Measurements from ENCODE around the gene DPRX. TPM values are rescaled to one million over a fixed set of nuclear protein-coding genes. Genes with fewer than 3 reads are reported as not detected.

Gene DPRX
- total and polyA plus RNA-seq, 2 donors (not counting 3 experiments of a cell fraction or from before 2014, with no cell fraction given) = not detected

- dilution Hi-C loops (cut with MboI; ENCODE audit: extremely low pct_ligation_motif_present, low sequenced_read_pairs) (no loop called here), intact Hi-C loops (cut with micrococcal nuclease) (no loop called here)
- Histone ChIP-seq H3K79me2 (ENCODE audit: control insufficient read depth, insufficient read depth, low read length) (no peaks in the 10 kb centered on the region), H3K36me3 (ENCODE audit: control insufficient read depth in 2 of 2, extremely low read depth in 1 of 2, insufficient read depth in 2 of 2, low read length in 2 of 2) (no peaks in the 10 kb centered on the region), H3K9me1 (replicated peaks; ENCODE audit: control insufficient read depth, extremely low read depth, insufficient read depth, low read length) (no peaks in the 10 kb centered on the region), H3K27ac (ENCODE audit: insufficient read depth, low read depth, low read length) (no peak overlapping the region), H3K4me3 (replicated peaks in 1 of 3; ENCODE audit: insufficient read depth in 1 of 3, low read depth in 1 of 3, low read length in 3 of 3) (no peak overlapping the region), H3K9me3 (replicated peaks; ENCODE audit: control insufficient read depth, insufficient read depth, low read length) (peaks cover 9% of the 10 kb centered on the region), H3K4me2 (ENCODE audit: insufficient read depth, low read length) (no peak overlapping the region), H2AFZ (ENCODE audit: low read depth, low read length) (no peak overlapping the region), H4K20me1 (replicated peaks; ENCODE audit: control insufficient read depth, extremely low read depth, insufficient read depth, low read length) (no peaks in the 10 kb centered on the region), H3K9ac (replicated peaks; ENCODE audit: extremely low read depth, insufficient read depth, low read length) (no peak overlapping the region), H3K27me3 (ENCODE audit: control insufficient read depth in 2 of 2, insufficient read depth in 2 of 2, low read length in 2 of 2) (no peaks in the 10 kb centered on the region), H3K4me1 (ENCODE audit: control insufficient read depth, extremely low read depth, insufficient read depth, low read length) (no peaks in the 10 kb centered on the region)
- POLR2A ChIA-PET = no interaction called here
- TF ChIP-seq EZH2 (IDR thresholded peaks at IDR 0.05; ENCODE audit: borderline replicate concordance, low read depth, low read length, severe bottlenecking) (no peak), POLR2AphosphoS5 (IDR thresholded peaks at IDR 0.05; ENCODE audit: insufficient read depth, low read depth, low read length) (no peak), FOS (IDR thresholded peaks at IDR 0.05; ENCODE audit: borderline replicate concordance, insufficient read depth, low read length) (no peak), POLR2A (IDR thresholded peaks at IDR 0.05; ENCODE audit: low read depth, low read length) (no peak), GATA2 (IDR thresholded peaks at IDR 0.05; ENCODE audit: insufficient read depth, insufficient read length, low read depth, low read length) (no peak), CTCF (IDR thresholded peaks at IDR 0.05; ENCODE audit: extremely low read depth in 1 of 2, insufficient read depth in 1 of 2, low read depth in 1 of 2, low read length in 2 of 2) (no peak), MYC (IDR thresholded peaks at IDR 0.05; ENCODE audit: low read depth, low read length) (no peak), MAX (IDR thresholded peaks at IDR 0.05; ENCODE audit: insufficient read depth, insufficient read length) (no peak), JUN (IDR thresholded peaks at IDR 0.05; ENCODE audit: borderline replicate concordance, insufficient read depth, insufficient read length, low read depth) (no peak)
- no TSS peak for BruUV-seq (replicated peaks)
- CTCF ChIA-PET = no interaction called here
- no peak for FAIRE-seq
- no peak for DNase-seq (ENCODE audit: low read depth, low spot score)
Measured at GRCh38 chr19:53657330-53657729, 25.5 kb downstream of the DPRX start.

Measured in endothelial cell of umbilical vein (primary cell).